ENCODE results near the gene GFM1.

DNA sequence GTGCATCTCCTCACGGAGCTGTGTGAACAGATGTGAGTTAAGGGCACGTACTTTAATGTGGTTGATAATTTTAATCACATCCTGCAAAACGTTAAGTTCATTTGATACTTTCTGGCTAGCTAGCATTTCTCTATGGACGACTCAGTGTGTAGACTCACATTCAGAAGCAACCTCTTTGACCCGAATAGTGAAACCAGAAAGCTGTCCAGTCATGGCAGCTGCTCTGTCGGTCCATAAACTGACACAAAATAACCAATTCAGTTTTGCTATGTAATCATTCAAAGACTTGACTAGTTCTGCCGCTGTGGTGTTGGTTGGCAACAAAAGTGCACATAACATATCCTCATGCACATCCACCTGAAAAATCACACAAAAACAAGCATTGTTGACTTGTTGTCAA is 3.7 kb upstream of the GFM1 start:
- TF ChIP-seq CTCF (optimal IDR thresholded peaks at IDR 0.05 in 1 of 3, IDR thresholded peaks at IDR 0.05 in 1 of 3, conservative IDR thresholded peaks at IDR 0.05 in 1 of 3; ENCODE audit: extremely low read depth in 1 of 3, insufficient read depth in 2 of 3, low read length in 3 of 3): no peak
- no peak for TF ChIP-seq EZH2 (IDR thresholded peaks at IDR 0.05; ENCODE audit: low read length)
